HG03097 (cell line): ENCODE data around the gene PTPRJ.
"Not testable (repeated sequence)": the region's sequence is repeated elsewhere in the genome, so short reads cannot be mapped to it uniquely, and the experiment has no call there.

ENCODE experiments used
- ATAC-seq: cut with Tn5 transposase; IDR thresholded peaks from one replicate; pipeline ENCODE4 v1.9.1; 2021; ENCODE audit not compliant: unreplicated experiment, low FRiP score

Gene PTPRJ

DNA sequence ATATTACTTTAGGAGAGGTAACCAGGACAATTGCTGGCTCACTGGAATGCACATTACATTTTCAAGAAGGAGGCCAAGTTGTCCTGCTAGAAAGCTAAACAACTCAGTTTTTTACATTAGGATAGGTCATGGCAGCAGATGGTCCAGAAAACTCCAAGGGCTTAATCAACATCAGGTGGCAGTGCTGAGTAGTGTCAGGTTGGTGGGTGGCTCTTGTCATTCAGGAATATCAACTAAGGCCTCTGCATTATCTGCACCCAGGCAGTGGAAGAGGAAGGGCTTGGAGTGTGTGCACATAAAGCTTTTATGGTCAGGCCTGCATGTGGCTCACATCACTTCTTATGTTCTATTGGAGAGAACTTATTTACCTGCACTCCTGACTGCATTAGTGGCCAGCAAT lies 204.1 kb downstream of the PTPRJ start:
- no peak for ATAC-seq

DNA sequence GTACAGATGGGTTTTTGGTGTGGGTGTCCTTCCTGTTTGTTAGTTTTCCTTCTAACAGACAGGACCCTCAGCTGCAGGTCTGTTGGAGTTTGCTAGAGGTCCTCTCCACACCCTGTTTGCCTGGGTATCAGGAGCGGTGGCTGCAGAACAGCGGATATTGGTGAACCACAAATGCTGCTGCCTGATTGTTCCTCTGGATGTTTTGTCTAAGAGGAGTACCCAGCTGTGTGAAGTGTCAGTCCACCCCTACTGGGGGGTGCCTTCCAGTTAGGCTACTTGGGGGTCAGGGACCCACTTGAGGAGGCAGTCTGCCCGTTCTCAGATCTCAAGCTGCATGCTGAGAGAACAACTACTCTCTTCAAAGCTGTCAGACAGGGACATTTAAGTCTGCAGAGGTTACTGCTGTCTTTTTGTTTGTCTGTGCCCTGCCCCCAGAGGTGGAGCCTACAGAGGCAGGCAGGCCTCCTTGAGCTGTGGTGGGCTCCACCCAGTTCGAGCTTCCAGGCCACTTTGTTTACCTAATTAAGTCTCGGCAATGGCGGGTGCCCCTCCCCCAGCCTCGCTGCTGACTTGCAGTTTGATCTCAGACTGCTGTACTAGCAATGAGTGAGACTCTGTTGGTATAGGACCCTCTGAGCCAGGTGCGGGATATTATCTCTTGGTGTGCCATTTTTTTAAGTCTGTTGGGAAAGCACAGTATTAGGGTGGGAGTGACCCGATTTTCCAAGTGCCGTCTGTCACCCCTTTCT lies 210.7 kb downstream of the PTPRJ start:
- not testable (repeated sequence) for ATAC-seq

DNA sequence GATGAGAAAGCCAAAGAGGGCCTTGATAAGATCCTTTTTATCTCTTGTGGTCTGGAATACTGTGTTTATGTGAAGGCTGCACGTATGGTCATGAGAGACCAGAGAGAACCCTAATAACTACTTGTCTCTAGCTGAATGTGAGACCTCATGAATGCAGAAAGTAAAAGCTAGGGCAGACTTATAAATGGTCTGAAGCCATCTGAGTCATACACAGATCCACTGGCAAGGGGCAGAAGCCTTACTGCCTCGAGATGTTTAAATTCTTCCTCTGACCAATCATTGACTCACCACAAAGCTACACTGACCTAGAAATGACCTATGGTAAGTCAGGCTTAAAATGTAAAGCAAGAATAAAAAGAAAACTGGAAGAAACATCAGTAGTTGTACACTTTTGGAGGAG lies 213.5 kb downstream of the PTPRJ start:
- ATAC-seq = no peak

DNA sequence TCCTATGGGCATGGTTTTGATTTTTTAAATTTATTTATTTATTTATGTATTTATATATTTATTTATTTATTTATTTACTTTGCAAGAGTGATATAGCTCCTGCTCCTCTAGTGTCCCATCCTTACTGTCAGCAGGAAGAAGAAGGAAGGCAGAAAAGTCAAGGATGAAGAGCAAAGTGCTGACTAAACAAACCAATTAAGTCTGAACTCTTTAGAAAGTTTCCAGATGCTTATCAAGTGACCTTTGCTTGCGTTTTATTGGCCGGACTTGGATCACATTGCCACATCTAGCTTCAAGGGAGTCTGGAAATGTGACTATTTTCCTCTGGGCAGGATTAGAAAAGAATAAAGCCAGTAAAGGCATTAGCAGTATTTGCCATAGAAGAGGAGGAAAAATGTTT lies 227.5 kb downstream of the PTPRJ start:
- ATAC-seq = no peak

DNA sequence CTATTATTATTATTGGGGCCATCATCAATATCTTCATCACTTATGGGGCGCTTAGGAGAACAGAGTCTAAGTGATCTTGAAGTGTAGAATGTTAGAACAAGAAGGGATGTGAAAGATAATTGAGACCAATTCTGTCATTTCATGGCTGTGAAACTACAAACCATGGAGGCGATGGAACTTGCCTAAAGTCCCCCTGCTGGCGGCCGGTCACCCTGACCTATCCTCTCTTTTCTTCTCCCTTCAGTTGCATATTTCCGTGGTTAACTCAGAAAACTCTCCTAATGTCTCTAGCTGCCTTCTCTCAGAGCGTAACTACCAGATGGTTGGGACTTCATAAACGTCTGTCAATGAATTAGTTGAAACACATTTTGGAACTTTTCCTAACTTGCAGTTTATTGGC lies 229.7 kb downstream of the PTPRJ start:
- no peak for ATAC-seq

DNA sequence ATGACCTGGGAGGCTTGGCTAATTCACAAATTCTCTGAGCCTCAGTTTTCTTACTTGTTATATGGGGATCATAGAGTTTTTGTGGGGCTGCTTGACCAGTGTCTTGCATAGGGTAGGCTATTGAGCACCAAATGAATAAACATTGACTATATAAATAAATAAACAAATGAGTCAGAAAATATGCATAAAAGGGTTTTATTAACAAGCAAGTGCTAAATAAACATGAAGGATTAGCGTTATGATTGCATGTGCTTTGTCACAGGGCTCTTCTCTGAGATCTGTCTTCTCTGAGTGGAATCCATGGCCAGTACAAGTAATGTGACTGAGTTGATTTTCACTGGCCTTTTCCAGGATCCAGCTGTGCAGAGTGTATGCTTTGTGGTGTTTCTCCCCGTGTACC lies 236.2 kb downstream of the PTPRJ start, which contains the start of gene OR4B1:
Gene OR4B1 (plus strand): TSS at position 301 of the 400 bp plus-strand sequence. CDS start 0 bp downstream, at position 301.
- ATAC-seq = no peak
